Panc1 (cell line): ENCODE measurements around the gene AIG1.

Experiments used
- POLR2AphosphoS5 ChIP-seq: IDR thresholded peaks from 2 replicates; pipeline ENCODE4 v1.6.1; 2012; ENCODE audit warnings: mild to moderate bottlenecking, low read depth, low read length, moderate library complexity
- SIN3A ChIP-seq: IDR thresholded peaks from 2 replicates; pipeline ENCODE4 v1.6.1; 2012; ENCODE audit warnings: low read depth, mild to moderate bottlenecking, low read length, moderate library complexity, borderline replicate concordance; ENCODE audit not compliant: insufficient read depth
- TF ChIP-seq, protein P1 (sequence below): fragments of 450-650 bp; IDR thresholded peaks from 2 replicates; pipeline ENCODE4 v1.5.1; 2017; ENCODE audit warnings: mild to moderate bottlenecking
- TF ChIP-seq, protein P2 (sequence below), 2 experiments: IDR thresholded peaks; 2 replicates each; pipeline ENCODE4 v1.6.1; 2011 to 2012; ENCODE audit warnings: low read depth in 2 of 2, control low read depth in 1 of 2, low read length in 1 of 2, mild to moderate bottlenecking in 1 of 2, moderate library complexity in 1 of 2; ENCODE audit not compliant: insufficient read depth in 1 of 2

DNA sequence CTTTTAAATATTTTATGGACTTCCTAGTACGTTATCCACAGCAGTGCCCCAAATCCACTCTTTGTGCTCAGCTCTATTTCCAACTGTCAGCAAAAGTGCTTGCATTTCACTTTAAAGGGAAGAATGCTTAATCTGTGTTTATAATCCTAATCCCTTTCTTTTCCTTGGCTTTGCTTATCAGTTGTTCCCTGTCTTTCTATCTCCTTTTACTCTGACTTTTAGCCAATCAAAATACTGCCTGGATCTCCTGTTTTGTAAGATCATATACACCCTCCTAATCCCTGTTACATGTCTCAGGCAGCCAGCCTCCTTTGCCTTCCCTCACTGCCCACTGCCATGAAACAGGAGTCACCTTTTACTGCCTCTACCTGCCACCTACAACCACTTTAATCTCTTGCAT lies 102.9 kb downstream of the AIG1 start:
- TF ChIP-seq, protein P1, sequence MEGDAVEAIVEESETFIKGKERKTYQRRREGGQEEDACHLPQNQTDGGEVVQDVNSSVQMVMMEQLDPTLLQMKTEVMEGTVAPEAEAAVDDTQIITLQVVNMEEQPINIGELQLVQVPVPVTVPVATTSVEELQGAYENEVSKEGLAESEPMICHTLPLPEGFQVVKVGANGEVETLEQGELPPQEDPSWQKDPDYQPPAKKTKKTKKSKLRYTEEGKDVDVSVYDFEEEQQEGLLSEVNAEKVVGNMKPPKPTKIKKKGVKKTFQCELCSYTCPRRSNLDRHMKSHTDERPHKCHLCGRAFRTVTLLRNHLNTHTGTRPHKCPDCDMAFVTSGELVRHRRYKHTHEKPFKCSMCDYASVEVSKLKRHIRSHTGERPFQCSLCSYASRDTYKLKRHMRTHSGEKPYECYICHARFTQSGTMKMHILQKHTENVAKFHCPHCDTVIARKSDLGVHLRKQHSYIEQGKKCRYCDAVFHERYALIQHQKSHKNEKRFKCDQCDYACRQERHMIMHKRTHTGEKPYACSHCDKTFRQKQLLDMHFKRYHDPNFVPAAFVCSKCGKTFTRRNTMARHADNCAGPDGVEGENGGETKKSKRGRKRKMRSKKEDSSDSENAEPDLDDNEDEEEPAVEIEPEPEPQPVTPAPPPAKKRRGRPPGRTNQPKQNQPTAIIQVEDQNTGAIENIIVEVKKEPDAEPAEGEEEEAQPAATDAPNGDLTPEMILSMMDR, result no peak
- TF ChIP-seq SIN3A (no peak), POLR2AphosphoS5 (no peak)
- TF ChIP-seq, protein P2, sequence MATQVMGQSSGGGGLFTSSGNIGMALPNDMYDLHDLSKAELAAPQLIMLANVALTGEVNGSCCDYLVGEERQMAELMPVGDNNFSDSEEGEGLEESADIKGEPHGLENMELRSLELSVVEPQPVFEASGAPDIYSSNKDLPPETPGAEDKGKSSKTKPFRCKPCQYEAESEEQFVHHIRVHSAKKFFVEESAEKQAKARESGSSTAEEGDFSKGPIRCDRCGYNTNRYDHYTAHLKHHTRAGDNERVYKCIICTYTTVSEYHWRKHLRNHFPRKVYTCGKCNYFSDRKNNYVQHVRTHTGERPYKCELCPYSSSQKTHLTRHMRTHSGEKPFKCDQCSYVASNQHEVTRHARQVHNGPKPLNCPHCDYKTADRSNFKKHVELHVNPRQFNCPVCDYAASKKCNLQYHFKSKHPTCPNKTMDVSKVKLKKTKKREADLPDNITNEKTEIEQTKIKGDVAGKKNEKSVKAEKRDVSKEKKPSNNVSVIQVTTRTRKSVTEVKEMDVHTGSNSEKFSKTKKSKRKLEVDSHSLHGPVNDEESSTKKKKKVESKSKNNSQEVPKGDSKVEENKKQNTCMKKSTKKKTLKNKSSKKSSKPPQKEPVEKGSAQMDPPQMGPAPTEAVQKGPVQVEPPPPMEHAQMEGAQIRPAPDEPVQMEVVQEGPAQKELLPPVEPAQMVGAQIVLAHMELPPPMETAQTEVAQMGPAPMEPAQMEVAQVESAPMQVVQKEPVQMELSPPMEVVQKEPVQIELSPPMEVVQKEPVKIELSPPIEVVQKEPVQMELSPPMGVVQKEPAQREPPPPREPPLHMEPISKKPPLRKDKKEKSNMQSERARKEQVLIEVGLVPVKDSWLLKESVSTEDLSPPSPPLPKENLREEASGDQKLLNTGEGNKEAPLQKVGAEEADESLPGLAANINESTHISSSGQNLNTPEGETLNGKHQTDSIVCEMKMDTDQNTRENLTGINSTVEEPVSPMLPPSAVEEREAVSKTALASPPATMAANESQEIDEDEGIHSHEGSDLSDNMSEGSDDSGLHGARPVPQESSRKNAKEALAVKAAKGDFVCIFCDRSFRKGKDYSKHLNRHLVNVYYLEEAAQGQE (IDR thresholded peaks at IDR 0.05; ENCODE audit: insufficient read depth in 1 of 2, low read depth in 2 of 2, low read length in 1 of 2), result no peak
